GM12892 (cell line): Measurements from ENCODE around the gene RGS16.
"Not testable (repeated sequence)": the region's sequence is repeated elsewhere in the genome, so short reads cannot be mapped to it uniquely, and the experiment has no call there.

Source experiments
- POLR2A ChIP-seq: IDR thresholded peaks from 2 replicates; pipeline ENCODE4 v1.6.1; 2011; ENCODE audit warnings: low read depth, low read length, control low read depth
- POLR2AphosphoS5 ChIP-seq: IDR thresholded peaks from 2 replicates; pipeline ENCODE4 v1.6.1; 2011; ENCODE audit warnings: low read depth, low read length, control low read depth
- TAF1 ChIP-seq: IDR thresholded peaks from 2 replicates; pipeline ENCODE4 v1.6.1; 2011; ENCODE audit warnings: low read depth, mild to moderate bottlenecking, control low read depth, low read length, borderline replicate concordance

GRCh38 chr1:182632441-182632857, 28.3 kb upstream of the RGS16 start:
- TF ChIP-seq POLR2A, POLR2AphosphoS5, TAF1: not testable (repeated sequence)
